ENCODE results near the gene SHROOM3.
"Not testable (repeated sequence)": the region's sequence is repeated elsewhere in the genome, so short reads cannot be mapped to it uniquely, and the experiment has no call there.

The SHROOM3 gene

GRCh38 chr4:76723373-76723772 is 288.3 kb downstream of the SHROOM3 start:
- no peak for DNase-seq (ENCODE audit: low read depth in 3 of 3)

- DNase-seq (ENCODE audit: low read depth in 3 of 3): no peak
These were observed 288.9 kb downstream of the SHROOM3 start for GRCh38 chr4:76723924-76724323.

GRCh38 chr4:76725039-76725438 is 290.0 kb downstream of the SHROOM3 start:
- DNase-seq (ENCODE audit: low read depth in 3 of 3): no peak

- no peak for DNase-seq (ENCODE audit: low read depth in 3 of 3)
These were observed 291.1 kb downstream of the SHROOM3 start for GRCh38 chr4:76726176-76726575.

- no peak for DNase-seq (ENCODE audit: low read depth in 3 of 3)
These were observed 291.6 kb downstream of the SHROOM3 start for GRCh38 chr4:76726631-76727030.

- DNase-seq (ENCODE audit: low read depth in 3 of 3): not testable (repeated sequence)
These were observed 292.9 kb downstream of the SHROOM3 start for GRCh38 chr4:76727934-76728333.

GRCh38 chr4:76729460-76729859 is 294.4 kb downstream of the SHROOM3 start:
- DNase-seq (ENCODE audit: low read depth in 3 of 3): no peak

- DNase-seq (ENCODE audit: low read depth in 3 of 3): no peak
These were observed 295.0 kb downstream of the SHROOM3 start for GRCh38 chr4:76729980-76730379.

GRCh38 chr4:76732246-76732645 is 297.2 kb downstream of the SHROOM3 start:
- no peak for DNase-seq (ENCODE audit: low read depth in 3 of 3)

GRCh38 chr4:76733068-76733771 is 298.2 kb downstream of the SHROOM3 start:
- no peak for DNase-seq (ENCODE audit: low read depth in 3 of 3)

GRCh38 chr4:76736414-76736813 is 301.4 kb downstream of the SHROOM3 start:
- no peak for DNase-seq (ENCODE audit: low read depth in 3 of 3)

- DNase-seq (ENCODE audit: low read depth in 3 of 3): no peak
These were observed 302.2 kb downstream of the SHROOM3 start for GRCh38 chr4:76737180-76737579.

GRCh38 chr4:76737771-76738085 is 302.7 kb downstream of the SHROOM3 start:
- DNase-seq (ENCODE audit: low read depth in 3 of 3): no peak

GRCh38 chr4:76738086-76738931 is 303.3 kb downstream of the SHROOM3 start:
- DNase-seq (ENCODE audit: low read depth in 3 of 3): no peak

GRCh38 chr4:76740192-76740591 is 305.2 kb downstream of the SHROOM3 start:
- DNase-seq (ENCODE audit: low read depth in 3 of 3): no peak

- DNase-seq (ENCODE audit: low read depth in 3 of 3): no peak
These were observed 306.0 kb downstream of the SHROOM3 start for GRCh38 chr4:76740866-76741662.

- no peak for DNase-seq (ENCODE audit: low read depth in 3 of 3)
These were observed 306.6 kb downstream of the SHROOM3 start for GRCh38 chr4:76741663-76742020.

- DNase-seq (ENCODE audit: low read depth in 3 of 3): no peak
These were observed 309.4 kb downstream of the SHROOM3 start for GRCh38 chr4:76744241-76744921.

- DNase-seq (ENCODE audit: low read depth in 3 of 3): no peak
These were observed 310.2 kb downstream of the SHROOM3 start for GRCh38 chr4:76745240-76745639.

GRCh38 chr4:76747563-76747962 is 312.5 kb downstream of the SHROOM3 start:
- no peak for DNase-seq (ENCODE audit: low read depth in 3 of 3)

GRCh38 chr4:76748649-76749048 is 313.6 kb downstream of the SHROOM3 start:
- no peak for DNase-seq (ENCODE audit: low read depth in 3 of 3)

- DNase-seq (ENCODE audit: low read depth in 3 of 3): no peak
These were observed 314.3 kb downstream of the SHROOM3 start for GRCh38 chr4:76749355-76749754.

Measured in stimulated activated CD4-positive, alpha-beta T cell treated with anti-CD3 and anti-CD28 coated beads, TNF-alpha, amount 100 ng/mL, for 4 hours (primary cell).